ENCODE results near the gene TSPAN9. TPM values are rescaled to one million over a fixed set of nuclear protein-coding genes. Genes with fewer than 3 reads are reported as not detected.
A peak's percentile ranks its signal among the peaks of the same experiment; 100 is the strongest.

The TSPAN9 gene
- total RNA-seq, 4 donors from 2014 or later = 15.7 to 32.6 (median 26.2) TPM

DNA sequence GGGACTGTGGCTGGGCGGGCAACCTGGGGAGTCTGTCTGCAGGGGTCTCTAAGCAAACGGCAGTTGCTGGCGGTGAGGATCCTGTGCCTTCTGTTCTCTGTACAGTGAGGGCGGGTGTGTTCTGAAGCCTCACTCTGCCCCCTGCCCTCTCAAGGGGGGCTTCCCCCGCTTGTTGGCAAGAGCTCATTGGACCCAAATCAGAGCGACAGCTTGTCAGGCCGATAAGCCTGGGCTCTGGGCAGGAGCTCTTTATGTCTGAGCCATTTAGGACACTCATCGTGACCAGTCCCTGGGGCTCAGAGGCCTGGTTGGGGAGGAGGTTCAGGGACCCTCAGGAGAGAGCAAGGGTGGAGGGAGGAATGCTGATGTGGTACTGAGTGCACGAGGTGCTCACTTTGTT is 136.0 kb downstream of the TSPAN9 start:
- TF ChIP-seq POLR2A (IDR thresholded peaks at IDR 0.05) (no peak), EP300 (IDR thresholded peaks at IDR 0.05) (no peak)
- TF ChIP-seq, protein P1, sequence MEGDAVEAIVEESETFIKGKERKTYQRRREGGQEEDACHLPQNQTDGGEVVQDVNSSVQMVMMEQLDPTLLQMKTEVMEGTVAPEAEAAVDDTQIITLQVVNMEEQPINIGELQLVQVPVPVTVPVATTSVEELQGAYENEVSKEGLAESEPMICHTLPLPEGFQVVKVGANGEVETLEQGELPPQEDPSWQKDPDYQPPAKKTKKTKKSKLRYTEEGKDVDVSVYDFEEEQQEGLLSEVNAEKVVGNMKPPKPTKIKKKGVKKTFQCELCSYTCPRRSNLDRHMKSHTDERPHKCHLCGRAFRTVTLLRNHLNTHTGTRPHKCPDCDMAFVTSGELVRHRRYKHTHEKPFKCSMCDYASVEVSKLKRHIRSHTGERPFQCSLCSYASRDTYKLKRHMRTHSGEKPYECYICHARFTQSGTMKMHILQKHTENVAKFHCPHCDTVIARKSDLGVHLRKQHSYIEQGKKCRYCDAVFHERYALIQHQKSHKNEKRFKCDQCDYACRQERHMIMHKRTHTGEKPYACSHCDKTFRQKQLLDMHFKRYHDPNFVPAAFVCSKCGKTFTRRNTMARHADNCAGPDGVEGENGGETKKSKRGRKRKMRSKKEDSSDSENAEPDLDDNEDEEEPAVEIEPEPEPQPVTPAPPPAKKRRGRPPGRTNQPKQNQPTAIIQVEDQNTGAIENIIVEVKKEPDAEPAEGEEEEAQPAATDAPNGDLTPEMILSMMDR (IDR thresholded peaks at IDR 0.05) = no peak
- WGBS, 2 donors = 52 to 65% methylated on average over 9 of the region's 9 CpGs
- Histone ChIP-seq H3K4me1 (peaks cover 0 to 6% (median 0%) of the 10 kb centered on the region in 4 donors), H3K27ac (no peak overlapping the region), H3K4me3 (no peak overlapping the region), H3K9me3 (no peaks in the 10 kb centered on the region), H3K27me3 (no peaks in the 10 kb centered on the region), H3K36me3 (peaks cover 0 to 14% (median 0%) of the 10 kb centered on the region in 3 donors)
- no peak for DNase-seq (ENCODE audit: low spot score in 2 of 2)

DNA sequence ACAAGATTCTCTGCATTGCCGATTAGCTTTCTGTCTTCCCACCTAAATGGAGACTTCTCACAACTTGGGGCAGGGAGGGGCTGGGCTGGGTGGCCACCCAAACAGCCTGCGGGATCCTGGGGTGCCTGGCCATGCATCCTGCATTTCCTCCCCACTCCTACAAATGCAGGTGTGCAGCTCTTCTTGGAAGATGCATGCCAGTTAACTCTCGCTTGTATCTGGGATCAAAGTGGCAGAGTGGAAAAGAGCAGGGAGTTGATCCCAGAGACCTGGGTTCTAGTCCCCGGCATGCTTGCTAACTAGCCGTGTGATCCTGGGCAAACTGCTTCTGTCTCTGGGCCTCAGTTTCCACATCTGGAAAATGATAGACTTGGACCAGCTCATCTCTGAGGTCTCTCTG is 136.6 kb downstream of the TSPAN9 start:
- TF ChIP-seq, protein P1 (IDR thresholded peaks at IDR 0.05) = no peak
- no peak for TF ChIP-seq POLR2A (IDR thresholded peaks at IDR 0.05)
- TF ChIP-seq EP300 (IDR thresholded peaks at IDR 0.05) = no peak
- no peak overlapping the region for H3K4me3 ChIP-seq
- no peaks in the 10 kb centered on the region for H3K9me3 ChIP-seq
- H3K4me1 ChIP-seq = peaks cover under 1 to 12% (median 1%) of the 10 kb centered on the region in 4 donors
- 84 to 88% methylated on average over 5 of the region's 5 CpGs for WGBS, 2 donors
- H3K36me3 ChIP-seq = peaks cover 0 to 14% (median 0%) of the 10 kb centered on the region in 3 donors
- no peak for DNase-seq (ENCODE audit: low spot score in 2 of 2)
- H3K27me3 ChIP-seq = no peaks in the 10 kb centered on the region
- H3K27ac ChIP-seq = no peak overlapping the region

DNA sequence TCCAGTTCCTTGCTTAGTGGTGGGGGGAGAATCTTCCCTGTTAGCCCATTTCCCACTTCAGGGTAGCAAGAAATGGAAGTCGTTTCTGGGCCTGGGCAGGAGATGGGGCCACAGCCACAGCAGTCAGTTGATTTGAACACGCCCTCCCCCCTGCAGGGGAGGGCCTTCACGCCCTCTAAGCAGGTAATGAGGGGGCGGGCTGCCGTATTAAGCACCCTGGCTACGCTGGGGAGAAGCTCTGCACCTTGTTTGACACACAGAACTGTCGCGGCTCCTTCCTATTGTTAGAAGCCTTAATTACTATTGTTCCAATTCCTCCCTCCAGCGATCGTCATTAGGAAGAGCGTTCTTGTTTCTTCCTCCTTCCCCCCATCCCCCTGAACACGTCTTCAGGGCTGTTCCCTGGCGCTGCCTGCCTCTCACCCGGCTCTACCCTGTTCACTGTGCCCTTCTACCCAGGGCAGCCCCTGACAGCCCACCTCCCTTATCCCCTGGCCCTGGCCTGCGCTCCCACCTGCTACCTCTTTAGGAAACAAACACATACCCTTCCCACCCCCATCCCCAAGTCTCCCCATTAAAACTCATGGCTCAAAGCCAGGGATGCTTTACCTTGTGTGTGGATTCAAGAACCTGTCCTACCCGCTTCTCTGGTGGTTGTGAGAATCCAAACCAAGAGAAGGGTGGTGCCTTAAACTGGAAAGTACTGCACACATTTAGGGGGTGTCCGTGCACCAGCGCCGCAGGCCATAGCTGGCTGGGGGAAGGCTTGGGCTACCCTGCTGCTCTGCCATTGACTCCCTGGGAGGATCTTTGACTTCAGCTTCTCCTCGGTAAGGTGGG is 137.6 kb downstream of the TSPAN9 start:
- H3K36me3 ChIP-seq = peaks cover 0 to 14% (median 0%) of the 10 kb centered on the region in 3 donors
- H3K4me3 ChIP-seq = no peak overlapping the region
- WGBS, 2 donors = 75 to 84% methylated on average over 20 of the region's 20 CpGs
- TF ChIP-seq EP300 (IDR thresholded peaks at IDR 0.05) (no peak), POLR2A (IDR thresholded peaks at IDR 0.05) (no peak)
- TF ChIP-seq, protein P1 (IDR thresholded peaks at IDR 0.05) = no peak
- peaks cover 4 to 20% (median 9%) of the 10 kb centered on the region in 4 donors for H3K4me1 ChIP-seq
- no peaks in the 10 kb centered on the region for H3K9me3 ChIP-seq
- H3K27ac ChIP-seq = no peak overlapping the region
- H3K27me3 ChIP-seq = no peaks in the 10 kb centered on the region
- no peak for DNase-seq (ENCODE audit: low spot score in 2 of 2)

DNA sequence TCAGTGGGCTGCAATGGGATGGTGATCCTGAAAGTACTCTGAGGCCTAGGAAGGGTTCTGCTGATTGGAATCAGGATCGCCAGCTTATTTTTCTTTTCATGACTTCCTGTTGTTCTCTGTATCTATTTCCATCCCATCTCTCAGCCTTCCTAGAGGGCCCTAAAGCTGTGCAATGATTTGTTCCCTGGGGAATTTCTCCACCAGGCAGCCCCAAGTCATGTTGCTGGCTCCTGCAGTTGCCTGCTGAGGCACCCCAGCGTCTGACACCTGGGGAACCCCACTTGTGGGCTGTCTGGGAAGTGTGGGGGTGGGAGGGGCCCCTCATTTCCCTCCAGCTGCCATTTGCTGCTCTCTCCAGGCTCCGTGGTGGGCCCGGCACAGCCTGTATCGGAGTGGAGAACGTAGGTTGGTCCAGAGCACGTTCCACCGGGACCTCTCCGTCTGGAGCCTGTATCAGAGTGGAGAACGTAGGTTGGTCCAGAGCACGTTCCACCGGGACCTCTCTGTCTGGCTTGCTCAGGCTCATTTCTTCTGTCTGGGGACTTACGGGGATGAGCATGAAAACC is 138.3 kb downstream of the TSPAN9 start:
- no peaks in the 10 kb centered on the region for H3K9me3 ChIP-seq
- H3K36me3 ChIP-seq = peaks cover 0 to 14% (median 0%) of the 10 kb centered on the region in 3 donors
- no peak overlapping the region for H3K4me3 ChIP-seq
- DNase-seq (ENCODE audit: low spot score in 2 of 2) = no peak
- H3K27me3 ChIP-seq = no peaks in the 10 kb centered on the region
- TF ChIP-seq, protein P1 (IDR thresholded peaks at IDR 0.05) = no peak
- TF ChIP-seq EP300 (IDR thresholded peaks at IDR 0.05) (no peak), POLR2A (IDR thresholded peaks at IDR 0.05) (no peak)
- H3K4me1 ChIP-seq = peaks cover 4 to 23% (median 10%) of the 10 kb centered on the region in 4 donors
- WGBS, 2 donors = 78 to 91% methylated on average over 13 of the region's 13 CpGs
- H3K27ac ChIP-seq = no peak overlapping the region

DNA sequence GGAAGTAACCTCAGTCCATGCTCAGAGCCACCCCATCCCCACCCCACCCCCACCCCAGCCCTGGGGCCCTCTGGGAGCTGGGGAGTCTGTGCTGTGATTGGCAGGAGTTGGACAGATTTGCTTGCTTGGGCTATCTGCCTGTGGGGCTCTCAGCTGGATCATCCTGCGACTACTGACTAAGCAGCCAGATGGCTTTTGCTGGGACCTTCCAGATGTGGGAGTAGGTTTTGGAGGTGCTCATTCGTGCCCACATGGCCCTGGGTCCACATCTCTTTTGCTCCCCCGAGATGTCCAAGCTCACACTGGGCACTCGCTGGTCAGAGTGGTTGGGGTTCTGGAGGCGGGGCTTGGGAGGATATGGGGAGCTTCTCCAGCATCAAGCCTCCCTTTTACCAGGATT is 138.9 kb downstream of the TSPAN9 start:
- no peaks in the 10 kb centered on the region for H3K27me3 ChIP-seq
- DNase-seq (ENCODE audit: low spot score in 2 of 2) = no peak
- peak overlapping the region in 2 of 4 donors; percentile 49 to 82 for H3K27ac ChIP-seq
- TF ChIP-seq EP300 (IDR thresholded peaks at IDR 0.05) (no peak), POLR2A (IDR thresholded peaks at IDR 0.05) (no peak)
- no peaks in the 10 kb centered on the region for H3K9me3 ChIP-seq
- H3K4me3 ChIP-seq = no peak overlapping the region
- peaks cover 0 to 14% (median 0%) of the 10 kb centered on the region in 3 donors for H3K36me3 ChIP-seq
- 94 to 96% methylated on average over 5 of the region's 5 CpGs for WGBS, 2 donors
- H3K4me1 ChIP-seq = peaks cover 4 to 28% (median 10%) of the 10 kb centered on the region in 4 donors

Data from tibial nerve (tissue), 4 donors.